AG20443 (cell line): Measurements from ENCODE around the gene SLC12A2.

ENCODE experiments used
- DNase-seq: peaks from one replicate; pipeline ENCODE4 v3.0.0; 2012; ENCODE audit warnings: low spot score, mixed read lengths

SLC12A2 gene

GRCh38 chr5:128169401-128170017, 85.9 kb downstream of the SLC12A2 start:
- DNase-seq, result no peak

- no peak for DNase-seq
These were observed 88.5 kb downstream of the SLC12A2 start for GRCh38 chr5:128172102-128172501.

GRCh38 chr5:128174951-128175350, 91.4 kb downstream of the SLC12A2 start:
- peak; percentile 16 for DNase-seq

- no peak for DNase-seq
These were observed 108.8 kb downstream of the SLC12A2 start for GRCh38 chr5:128192368-128192767.

- no peak for DNase-seq
These were observed 110.3 kb downstream of the SLC12A2 start for GRCh38 chr5:128193665-128194390.

GRCh38 chr5:128195316-128195715, 111.8 kb downstream of the SLC12A2 start:
- DNase-seq, result no peak

GRCh38 chr5:128196080-128196479, 112.5 kb downstream of the SLC12A2 start:
- DNase-seq, result no peak

- no peak for DNase-seq
These were observed 113.2 kb downstream of the SLC12A2 start for GRCh38 chr5:128196791-128197190.

- DNase-seq, result no peak
These were observed 114.4 kb downstream of the SLC12A2 start for GRCh38 chr5:128197896-128198522.

GRCh38 chr5:128199104-128199503, 115.5 kb downstream of the SLC12A2 start:
- no peak for DNase-seq

- DNase-seq, result no peak
These were observed 116.0 kb downstream of the SLC12A2 start for GRCh38 chr5:128199611-128200010.

GRCh38 chr5:128201065-128201926, 117.7 kb downstream of the SLC12A2 start:
- peak; percentile 89 for DNase-seq

GRCh38 chr5:128202320-128202719, 118.8 kb downstream of the SLC12A2 start:
- DNase-seq, result no peak

- DNase-seq, result no peak
These were observed 124.9 kb downstream of the SLC12A2 start for GRCh38 chr5:128208436-128208835.

GRCh38 chr5:128212191-128212806, 128.7 kb downstream of the SLC12A2 start:
- DNase-seq, result no peak

GRCh38 chr5:128213340-128213739, 129.8 kb downstream of the SLC12A2 start:
- peak; percentile 54 for DNase-seq

- no peak for DNase-seq
These were observed 130.3 kb downstream of the SLC12A2 start for GRCh38 chr5:128213833-128214232.

GRCh38 chr5:128216285-128216684, 132.7 kb downstream of the SLC12A2 start:
- DNase-seq, result no peak

- peak; percentile 90 for DNase-seq
These were observed 133.4 kb downstream of the SLC12A2 start for GRCh38 chr5:128216860-128217531.

GRCh38 chr5:128220841-128221240, 137.3 kb downstream of the SLC12A2 start:
- no peak for DNase-seq

- no peak for DNase-seq
These were observed 140.8 kb downstream of the SLC12A2 start for GRCh38 chr5:128224336-128224735.
